GM23248 (cell line): ENCODE data around the gene ADSS1. TPM values are rescaled to one million over a fixed set of nuclear protein-coding genes. Genes with fewer than 3 reads are reported as not detected.

Experiments
- DNase-seq: peaks from one replicate; pipeline ENCODE4 v3.0.0-alpha.2; 2015
- H2AFZ ChIP-seq: fragments of 200-600 bp; sonication (generic); 2 replicates; pipeline ENCODE4 v1.6.1; 2016; ENCODE audit warnings: antibody characterized with exemption
- H3F3A ChIP-seq: fragments of 200-600 bp; sonication (generic); 2 replicates; pipeline ENCODE4 v1.6.1; 2016; ENCODE audit warnings: mild to moderate bottlenecking, antibody characterized with exemption, mixed run types; ENCODE audit not compliant: insufficient read depth
- H3K27ac ChIP-seq: fragments of 200-600 bp; sonication (generic); 2 replicates; pipeline ENCODE4 v1.5.1; 2016; ENCODE audit warnings: mild to moderate bottlenecking
- H3K27me3 ChIP-seq: fragments of 200-600 bp; sonication (generic); replicated peaks from 2 replicates; pipeline ENCODE4 v1.6.1; 2016; ENCODE audit warnings: mild to moderate bottlenecking; ENCODE audit not compliant: insufficient read depth
- H3K36me3 ChIP-seq: fragments of 200-600 bp; sonication (generic); 2 replicates; pipeline ENCODE4 v1.6.1; 2016; ENCODE audit warnings: low read depth, mild to moderate bottlenecking
- H3K4me1 ChIP-seq: fragments of 200-600 bp; sonication (generic); 2 replicates; pipeline ENCODE4 v1.6.1; 2016; ENCODE audit warnings: mild to moderate bottlenecking; ENCODE audit not compliant: insufficient read depth
- H3K4me2 ChIP-seq: fragments of 200-600 bp; sonication (generic); one replicate; pipeline ENCODE4 v1.6.1; 2016; ENCODE audit warnings: mild to moderate bottlenecking; ENCODE audit not compliant: unreplicated experiment
- H3K4me3 ChIP-seq: fragments of 200-600 bp; sonication (generic); 2 replicates; pipeline ENCODE4 v1.5.1; 2016; ENCODE audit warnings: mild to moderate bottlenecking
- H3K79me2 ChIP-seq: fragments of 200-600 bp; sonication (generic); 2 replicates; pipeline ENCODE4 v1.6.1; 2016; ENCODE audit warnings: mild to moderate bottlenecking; ENCODE audit not compliant: insufficient read depth
- H3K9ac ChIP-seq: fragments of 200-600 bp; sonication (generic); 2 replicates; pipeline ENCODE4 v1.6.1; 2016; ENCODE audit warnings: mild to moderate bottlenecking
- H3K9me2 ChIP-seq: fragments of 200-600 bp; sonication (generic); 2 replicates; pipeline ENCODE4 v1.6.1; 2016; ENCODE audit warnings: mixed run types, mild to moderate bottlenecking, moderate library complexity; ENCODE audit not compliant: insufficient read depth
- H3K9me3 ChIP-seq: fragments of 200-600 bp; sonication (generic); one replicate; pipeline ENCODE4 v1.6.1; 2017; ENCODE audit warnings: low read depth
- H4K20me1 ChIP-seq: fragments of 200-600 bp; sonication (generic); 2 replicates; pipeline ENCODE4 v1.6.0; 2016; ENCODE audit not compliant: insufficient read depth
- EZH2 ChIP-seq: fragments of 200-600 bp; sonication (generic); IDR thresholded peaks from 2 replicates; pipeline ENCODE4 v1.6.1; 2018; ENCODE audit warnings: antibody characterized with exemption, mild to moderate bottlenecking; ENCODE audit not compliant: insufficient read depth, poor library complexity, severe bottlenecking
- EZH2phosphoT487 ChIP-seq: fragments of 200-600 bp; sonication (generic); IDR thresholded peaks from 2 replicates; pipeline ENCODE4 v1.6.1; 2018; ENCODE audit warnings: antibody characterized with exemption, moderate library complexity, mild to moderate bottlenecking, low read depth; ENCODE audit not compliant: insufficient read depth
- WGBS, 2 experiments: methylation state at CpG; one replicate each; pipeline ENCODE4 v1.1.6; 2015 to 2017; ENCODE audit warnings: low lambda C conversion rate in 2 of 2, low coverage in 1 of 2; ENCODE audit errors: missing lambda C conversion rate in 2 of 2; 5-methylcytosine and 5-hydroxymethylcytosine counted together
- in situ Hi-C: fragments of 300-500 bp; cut with MboI; formaldehyde crosslinking; loops from 2 replicates; pipeline ENCODE4 v1.15.0; 2020
- polyA plus RNA-seq: library from polyadenylated mRNA; unstranded; fragments of >200 nt; fragmentation: Nextera tagmentation; extraction: Ambion mirVana; gene quantifications from 2 replicates; pipeline ENCODE4 v1.2.1, GENCODE V29; 2016
- total RNA-seq: library from RNA; depleted of rRNA; stranded (reverse); fragments of >200 nt; shearing (Covaris generic); gene quantifications from 2 replicates; pipeline ENCODE4 v1.2.3, GENCODE V29; 2014

The ADSS1 gene
- total and polyA plus RNA-seq, 2 experiments from 2014 or later, result 3.7 to 7.1 TPM

- WGBS, 2 experiments, result 89 to 90% methylated on average over 19 of the region's 19 CpGs
- Histone ChIP-seq H3K4me2 (no peak overlapping the region), H3K9me2 (no peaks in the 10 kb centered on the region), H3K4me3 (no peak overlapping the region), H3F3A (no peaks in the 10 kb centered on the region), H3K36me3 (peaks cover 5% of the 10 kb centered on the region; the same call in 1 of the 2 replicates), H4K20me1 (no peaks in the 10 kb centered on the region), H3K9ac (no peak overlapping the region), H3K27ac (no peak overlapping the region), H3K79me2 (peaks cover 64% of the 10 kb centered on the region), H2AFZ (no peak overlapping the region), H3K27me3 (no peaks in the 10 kb centered on the region), H3K4me1 (no peaks in the 10 kb centered on the region), H3K9me3 (no peaks in the 10 kb centered on the region)
- in situ Hi-C loops, result no loop called here
- TF ChIP-seq EZH2phosphoT487 (no peak), EZH2 (no peak)
- DNase-seq, result no peak
Observed at GRCh38 chr14:104757681-104758392, 33.8 kb downstream of the ADSS1 start.

- Histone ChIP-seq H2AFZ (no peak overlapping the region), H4K20me1 (no peaks in the 10 kb centered on the region), H3K79me2 (peaks cover 51% of the 10 kb centered on the region), H3K9me2 (no peaks in the 10 kb centered on the region), H3K9me3 (no peaks in the 10 kb centered on the region), H3F3A (no peaks in the 10 kb centered on the region), H3K27ac (no peak overlapping the region), H3K4me1 (no peaks in the 10 kb centered on the region), H3K36me3 (peaks cover 5% of the 10 kb centered on the region; the same call in 1 of the 2 replicates), H3K4me2 (no peak overlapping the region), H3K27me3 (no peaks in the 10 kb centered on the region), H3K4me3 (no peak overlapping the region), H3K9ac (no peak overlapping the region)
- no peak for DNase-seq
- TF ChIP-seq EZH2, result no peak
- 92 to 93% methylated on average over 29 to 30 of the region's 30 CpGs for whole genome bisulfite sequencing, 2 experiments
- in situ Hi-C loops, result no loop called here
Observed at GRCh38 chr14:104758981-104759969, 35.2 kb downstream of the ADSS1 start.

- Histone ChIP-seq H3K4me2 (no peak overlapping the region), H3K27ac (no peak overlapping the region), H3K9me3 (no peaks in the 10 kb centered on the region), H3K9me2 (no peaks in the 10 kb centered on the region), H3K79me2 (no peaks in the 10 kb centered on the region), H3F3A (peaks cover 6% of the 10 kb centered on the region; the same call in 1 of the 2 replicates), H4K20me1 (no peaks in the 10 kb centered on the region), H3K27me3 (no peaks in the 10 kb centered on the region), H3K36me3 (no peaks in the 10 kb centered on the region), H2AFZ (no peak overlapping the region), H3K9ac (no peak overlapping the region), H3K4me1 (no peaks in the 10 kb centered on the region), H3K4me3 (no peak overlapping the region)
- TF ChIP-seq EZH2, result no peak
- TF ChIP-seq EZH2phosphoT487, result no peak
- DNase-seq, result no peak
- 94 to 97% methylated on average over 3 of the region's 3 CpGs for WGBS, 2 experiments
- in situ Hi-C loops, result no loop called here
Observed at GRCh38 chr14:104765517-104765916, 41.5 kb downstream of the ADSS1 start.

DNA sequence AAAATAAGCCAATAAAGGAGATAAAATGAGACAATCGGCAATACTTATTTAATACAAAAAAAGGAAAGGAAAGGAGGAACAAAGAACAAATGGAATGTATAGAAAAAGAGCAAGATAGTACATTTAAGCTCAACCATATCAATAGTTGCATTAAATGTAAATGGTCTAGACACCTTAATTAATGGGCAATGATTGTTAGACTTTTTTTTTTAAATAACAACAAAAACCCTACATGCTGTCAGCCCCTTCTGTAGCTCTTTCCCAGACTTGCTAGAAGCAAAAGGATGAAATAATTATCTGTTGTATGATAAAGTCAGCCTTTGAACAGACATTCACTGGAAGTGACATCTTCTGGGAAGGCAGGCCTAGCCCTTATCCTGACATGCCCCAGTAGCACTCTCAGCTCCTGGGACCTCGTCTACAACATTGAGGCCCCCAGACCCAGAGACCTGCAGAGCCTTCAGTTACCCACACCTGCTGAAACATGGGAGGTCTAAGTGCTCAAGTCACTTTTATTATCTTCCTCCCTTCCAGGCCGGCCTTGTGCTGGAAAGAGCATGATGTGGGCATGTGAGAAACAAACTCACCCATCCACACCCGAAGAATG, 42.3 kb downstream of the ADSS1 start:
- WGBS, 2 experiments, result 97 to 99% methylated on average over 4 of the region's 4 CpGs
- Histone ChIP-seq H4K20me1 (no peaks in the 10 kb centered on the region), H3K9ac (no peak overlapping the region), H3K27ac (no peak overlapping the region), H3K79me2 (no peaks in the 10 kb centered on the region), H2AFZ (no peak overlapping the region), H3K36me3 (peaks cover 5% of the 10 kb centered on the region; the same call in 1 of the 2 replicates), H3F3A (peaks cover 6% of the 10 kb centered on the region; the same call in 1 of the 2 replicates), H3K9me3 (no peaks in the 10 kb centered on the region), H3K4me1 (no peaks in the 10 kb centered on the region), H3K27me3 (no peaks in the 10 kb centered on the region), H3K4me2 (no peak overlapping the region), H3K4me3 (no peak overlapping the region), H3K9me2 (no peaks in the 10 kb centered on the region)
- DNase-seq, result no peak
- TF ChIP-seq EZH2 (no peak), EZH2phosphoT487 (no peak)
- in situ Hi-C loops, result no loop called here
